Measurements from ENCODE around the gene NDUFS6.

NDUFS6 gene

DNA sequence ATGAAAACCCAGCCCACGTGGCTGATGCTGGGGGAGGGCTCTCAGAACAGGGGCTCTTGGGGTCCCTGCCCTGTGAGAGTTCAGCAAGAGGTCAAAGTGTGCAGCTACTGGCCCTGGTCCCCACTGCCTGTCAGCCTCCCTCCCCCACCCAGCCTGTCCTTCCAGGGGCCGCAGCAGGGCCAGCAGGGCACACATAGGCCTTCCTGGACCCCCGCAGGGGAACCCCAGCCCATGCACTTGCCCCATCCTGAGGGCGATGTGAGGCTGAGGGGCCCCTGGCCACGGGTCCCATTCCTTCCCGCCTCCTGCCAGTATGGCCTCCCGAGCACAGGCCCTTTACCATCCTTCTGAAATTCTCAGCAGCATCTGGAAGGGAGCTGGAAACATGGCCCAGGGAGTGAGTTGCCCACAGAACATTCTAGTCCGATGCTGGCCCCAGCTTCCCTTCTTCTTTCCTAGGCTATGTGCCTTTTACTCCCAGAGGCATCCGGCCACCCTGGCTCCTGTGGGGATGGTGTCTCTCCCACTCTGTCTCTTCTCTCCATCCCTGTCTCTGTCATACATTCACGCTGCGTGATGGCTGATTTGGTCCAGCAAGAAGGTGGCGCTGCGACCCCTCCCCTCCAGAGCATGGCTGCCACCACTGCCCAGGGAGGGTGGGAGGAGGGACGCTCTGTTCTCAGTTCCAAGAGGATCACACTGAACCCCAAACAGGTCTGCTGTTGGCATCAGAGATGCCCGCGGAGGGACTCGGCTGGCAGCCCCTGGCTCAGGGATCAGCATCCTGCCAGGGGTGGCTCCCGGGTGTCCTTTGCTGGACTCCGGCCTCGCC, 21.2 kb upstream of the NDUFS6 start:
- H3K4me3 ChIP-seq (ENCODE audit: low read length) = no peak overlapping the region
- TF ChIP-seq, protein P1, sequence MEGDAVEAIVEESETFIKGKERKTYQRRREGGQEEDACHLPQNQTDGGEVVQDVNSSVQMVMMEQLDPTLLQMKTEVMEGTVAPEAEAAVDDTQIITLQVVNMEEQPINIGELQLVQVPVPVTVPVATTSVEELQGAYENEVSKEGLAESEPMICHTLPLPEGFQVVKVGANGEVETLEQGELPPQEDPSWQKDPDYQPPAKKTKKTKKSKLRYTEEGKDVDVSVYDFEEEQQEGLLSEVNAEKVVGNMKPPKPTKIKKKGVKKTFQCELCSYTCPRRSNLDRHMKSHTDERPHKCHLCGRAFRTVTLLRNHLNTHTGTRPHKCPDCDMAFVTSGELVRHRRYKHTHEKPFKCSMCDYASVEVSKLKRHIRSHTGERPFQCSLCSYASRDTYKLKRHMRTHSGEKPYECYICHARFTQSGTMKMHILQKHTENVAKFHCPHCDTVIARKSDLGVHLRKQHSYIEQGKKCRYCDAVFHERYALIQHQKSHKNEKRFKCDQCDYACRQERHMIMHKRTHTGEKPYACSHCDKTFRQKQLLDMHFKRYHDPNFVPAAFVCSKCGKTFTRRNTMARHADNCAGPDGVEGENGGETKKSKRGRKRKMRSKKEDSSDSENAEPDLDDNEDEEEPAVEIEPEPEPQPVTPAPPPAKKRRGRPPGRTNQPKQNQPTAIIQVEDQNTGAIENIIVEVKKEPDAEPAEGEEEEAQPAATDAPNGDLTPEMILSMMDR (conservative IDR thresholded peaks at IDR 0.05; ENCODE audit: low read depth, low read length) = no peak
- no peak for DNase-seq (ENCODE audit: low read depth)

DNA sequence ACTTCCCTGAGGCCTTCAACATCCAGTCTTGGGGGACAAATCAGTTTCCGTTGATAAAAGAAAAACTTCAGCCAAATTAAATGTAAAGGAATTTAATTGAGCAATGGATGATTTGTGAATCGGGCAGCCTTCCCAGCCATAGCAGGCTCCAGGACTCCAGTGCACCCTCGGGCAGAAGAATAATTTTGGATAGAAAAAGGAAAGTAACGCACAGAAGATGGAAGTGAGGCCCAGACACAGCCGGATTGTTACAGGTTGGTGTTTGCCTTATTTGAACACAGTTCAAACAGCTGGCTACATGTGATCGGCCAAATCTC, 20.6 kb upstream of the NDUFS6 start:
- TF ChIP-seq, protein P1 (conservative IDR thresholded peaks at IDR 0.05; ENCODE audit: low read depth, low read length) = no peak
- no peak for DNase-seq (ENCODE audit: low read depth)
- no peak overlapping the region for H3K4me3 ChIP-seq (ENCODE audit: low read length)

DNA sequence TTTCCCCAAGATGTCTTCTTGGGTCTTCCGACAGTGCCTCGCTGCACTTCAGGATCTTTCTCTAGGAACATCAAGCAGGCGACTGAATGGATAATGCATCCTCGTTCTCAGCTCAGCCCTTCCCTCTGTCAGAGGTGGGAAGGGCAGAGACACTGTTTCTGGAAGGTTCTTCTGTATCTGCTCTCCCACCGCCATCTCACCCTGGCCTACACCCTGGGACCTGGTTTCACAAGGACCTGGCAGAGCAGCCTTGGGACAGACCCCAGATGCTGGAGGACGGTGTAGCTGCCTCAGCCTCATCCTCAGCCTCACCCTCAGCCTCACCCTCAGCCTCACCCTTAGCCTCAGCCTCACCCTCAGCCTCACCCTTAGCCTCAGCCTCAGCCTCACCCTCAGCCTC, 20.1 kb upstream of the NDUFS6 start:
- TF ChIP-seq, protein P1 (conservative IDR thresholded peaks at IDR 0.05; ENCODE audit: low read depth, low read length) = no peak
- no peak for DNase-seq (ENCODE audit: low read depth)
- H3K4me3 ChIP-seq (ENCODE audit: low read length) = no peak overlapping the region

DNA sequence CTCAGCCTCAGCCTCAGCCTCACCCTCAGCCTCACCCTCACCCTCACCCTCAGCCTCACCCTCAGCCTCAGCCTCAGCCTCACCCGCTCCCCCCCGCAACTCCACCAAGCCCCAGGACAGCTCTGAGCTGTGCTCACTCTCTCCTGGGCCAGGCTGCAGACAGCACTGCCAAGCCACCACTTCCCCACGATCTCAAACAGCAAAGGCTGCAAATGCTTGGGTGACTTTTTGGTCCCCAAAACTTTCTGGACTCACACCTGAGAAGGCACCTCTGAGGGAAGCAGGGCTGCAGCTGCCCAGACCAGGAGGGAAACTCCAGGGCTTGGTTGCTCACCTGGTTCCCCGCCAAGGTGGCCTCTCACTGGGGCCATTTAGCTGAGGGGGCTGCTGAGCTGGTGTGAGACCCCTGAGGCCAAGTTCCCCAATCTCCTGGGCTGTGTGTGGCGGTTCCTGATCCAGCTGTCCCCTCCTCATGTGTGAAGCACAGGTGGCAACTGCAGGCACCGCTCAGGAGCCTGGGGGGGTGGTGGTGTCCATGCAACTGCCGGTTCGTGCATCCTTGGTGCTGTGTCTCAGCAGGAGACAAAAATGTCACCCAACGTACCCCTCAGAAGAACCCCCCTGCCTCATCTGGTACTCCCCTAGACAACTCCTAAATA, 19.4 kb upstream of the NDUFS6 start:
- DNase-seq (ENCODE audit: low read depth) = no peak
- no peak overlapping the region for H3K4me3 ChIP-seq (ENCODE audit: low read length)
- TF ChIP-seq, protein P1 (conservative IDR thresholded peaks at IDR 0.05; ENCODE audit: low read depth, low read length) = no peak

DNA sequence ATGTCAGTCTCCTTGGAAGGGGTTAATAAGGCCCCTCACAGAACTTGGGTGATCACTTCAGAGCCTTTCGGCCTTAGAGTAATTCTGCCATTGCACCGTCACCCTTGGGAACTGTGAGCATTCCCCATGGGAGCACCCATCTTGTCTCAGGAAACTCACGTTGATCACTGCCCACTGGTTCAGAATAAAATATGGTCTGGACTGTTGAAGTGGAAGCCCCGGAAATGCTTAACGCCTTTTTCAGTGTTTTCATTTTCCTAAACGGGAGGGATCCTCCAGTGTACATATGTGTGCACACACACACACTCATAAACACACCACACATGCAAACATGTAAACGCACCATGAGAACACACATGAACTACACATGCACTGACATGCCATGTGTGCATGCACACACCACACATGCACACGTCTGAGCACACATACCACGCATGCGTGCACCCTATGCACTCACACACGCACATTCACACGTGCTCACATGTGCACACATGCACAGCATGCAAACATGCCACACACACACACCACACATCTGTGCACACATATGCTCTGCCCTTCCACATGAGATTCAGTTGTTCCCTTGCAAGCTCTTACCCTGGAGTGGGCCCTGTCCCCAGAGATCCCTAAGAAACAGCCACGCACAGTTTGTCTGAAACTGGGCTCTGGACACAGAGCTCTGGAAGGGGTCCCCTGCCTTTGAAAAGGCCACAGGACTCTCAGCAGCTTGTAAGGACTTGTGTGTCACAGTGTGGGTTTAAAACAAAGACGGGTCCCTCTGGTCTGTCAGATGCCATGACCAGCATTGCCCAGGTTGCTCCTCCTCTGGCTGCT, 18.6 kb upstream of the NDUFS6 start:
- H3K4me3 ChIP-seq (ENCODE audit: low read length) = no peak overlapping the region
- TF ChIP-seq, protein P1 (conservative IDR thresholded peaks at IDR 0.05; ENCODE audit: low read depth, low read length) = no peak
- no peak for DNase-seq (ENCODE audit: low read depth)

DNA sequence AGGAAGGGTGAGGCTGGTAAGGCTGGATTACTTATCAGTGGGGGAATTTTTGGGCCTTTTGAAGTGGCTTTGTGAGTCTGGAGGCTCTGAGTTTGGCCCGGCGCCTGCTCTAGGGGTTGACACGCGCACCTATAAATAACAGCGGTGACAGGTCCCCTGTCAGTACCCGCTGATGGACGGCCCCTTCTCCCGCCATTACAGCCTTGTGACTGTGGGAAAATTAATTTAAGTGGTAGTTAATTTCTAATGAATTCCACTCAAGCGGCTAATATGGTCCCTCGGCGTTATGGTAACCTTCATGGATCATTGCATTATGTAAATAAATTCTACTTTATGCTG, 18.0 kb upstream of the NDUFS6 start:
- DNase-seq (ENCODE audit: low read depth) = no peak
- TF ChIP-seq, protein P1 (conservative IDR thresholded peaks at IDR 0.05; ENCODE audit: low read depth, low read length) = no peak
- H3K4me3 ChIP-seq (ENCODE audit: low read length) = no peak overlapping the region

Data from retinal pigment epithelial cell (primary cell).